H1 (cell line): ENCODE measurements around the gene JMJD8. TPM values are rescaled to one million over a fixed set of nuclear protein-coding genes. Genes with fewer than 3 reads are reported as not detected.

ENCODE experiments used
- CTBP2 ChIP-seq: IDR thresholded peaks from 2 replicates; pipeline ENCODE4 v1.7.0; 2011; ENCODE audit warnings: borderline replicate concordance, mild to moderate bottlenecking, moderate library complexity, mixed read lengths, low read length; ENCODE audit not compliant: insufficient read depth, insufficient read length
- CTCF ChIP-seq, 3 experiments: IDR thresholded peaks; 1 replicate in 2 of 3; 2 replicates in 1 of 3; pipeline versions ENCODE4 v1.5.1 to v1.6.1; 2011; ENCODE audit warnings: low read length in 3 of 3, mild to moderate bottlenecking in 3 of 3, inconsistent platforms in 2 of 3, low read depth in 1 of 3, moderate library complexity in 1 of 3; ENCODE audit not compliant: insufficient read depth in 1 of 3; ENCODE audit errors: control extremely low read depth in 1 of 3
- HDAC2 ChIP-seq, 2 experiments: fragments of 300-600 bp in 1 of 2; sonication (generic) in 1 of 2; IDR thresholded peaks; 2 replicates each; pipeline ENCODE4 v1.6.1; 2011 to 2012; ENCODE audit warnings: low read depth in 2 of 2, low read length in 2 of 2, mild to moderate bottlenecking in 2 of 2, moderate library complexity in 2 of 2, borderline replicate concordance in 1 of 2, inconsistent platforms in 1 of 2
- POU5F1 ChIP-seq: IDR thresholded peaks from 2 replicates; pipeline ENCODE4 v1.6.1; 2011; ENCODE audit warnings: low read depth, mild to moderate bottlenecking, low read length, moderate library complexity
- SAP30 ChIP-seq: fragments of 300-600 bp; sonication (generic); IDR thresholded peaks from 2 replicates; pipeline ENCODE4 v1.7.1; 2012; ENCODE audit warnings: low read length, moderate library complexity, mild to moderate bottlenecking, inconsistent platforms; ENCODE audit not compliant: insufficient read depth, insufficient replicate concordance
- polyA plus RNA-seq, 7 experiments: library from polyadenylated mRNA; depleted of rRNA in 3 of 7; stranded (reverse) in 5 of 7; unstranded in 2 of 7; fragments of >200 nt in 5 of 7; fragments of 200-250 nt in 2 of 7; gene quantifications; 1 replicate in 5 of 7; 2 replicates in 1 of 7; 4 replicates in 1 of 7; pipeline versions ENCODE4 v1.2.1 to v1.2.3, GENCODE V29; 2011 to 2013; ENCODE audit warnings: missing spikeins in 2 of 7, mixed read lengths in 2 of 7
- total RNA-seq: library from RNA; stranded (reverse); fragmentation: NEBNext Ultra II Directional; extraction: Animal tissue kit (Norgen Biotek cat#: 25700); gene quantifications from 2 replicates; pipeline ENCODE4 v1.2.1, GENCODE V29; 2021

JMJD8 gene
- total and polyA plus RNA-seq, 2 of the 8 experiments (the other 6 are each of a cell fraction or from before 2014, with no cell fraction given) = 46.4 to 87.4 TPM

DNA sequence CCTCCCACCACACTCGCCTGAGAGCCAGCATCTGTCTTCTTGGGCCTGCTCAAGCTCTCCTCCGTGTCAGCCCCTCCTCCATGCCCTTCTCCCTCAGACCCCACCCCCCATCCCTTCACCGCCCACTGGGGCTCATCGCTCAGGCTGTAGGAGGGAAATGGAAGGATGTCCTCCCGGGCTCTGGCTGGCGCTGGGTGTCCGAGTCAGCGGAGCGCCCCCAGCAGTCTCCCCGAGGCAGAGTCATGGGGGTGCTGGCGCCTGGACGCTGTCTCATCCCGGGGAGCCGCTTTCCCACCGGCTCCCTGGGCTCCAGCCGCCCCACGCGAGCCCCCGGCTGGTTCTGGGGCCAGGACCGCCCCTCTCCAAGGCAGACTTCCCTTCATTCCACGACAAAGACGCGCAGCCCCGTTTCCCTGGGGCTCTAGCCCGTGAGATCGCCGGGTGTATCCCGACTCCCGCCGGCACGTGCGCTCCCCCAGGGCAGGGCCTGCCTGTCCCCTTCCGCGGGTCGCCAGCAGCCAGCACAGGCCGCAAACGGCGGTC lies 36.4 kb upstream of the JMJD8 start (continued):
- TF ChIP-seq CTCF (IDR thresholded peaks at IDR 0.05; ENCODE audit: control extremely low read depth in 1 of 3, insufficient read depth in 1 of 3, low read depth in 1 of 3, low read length in 3 of 3) (peak in 2 of 3 experiments; percentile 14 to 15; a peak in 2 of 4 replicates), HDAC2 (IDR thresholded peaks at IDR 0.05; ENCODE audit: borderline replicate concordance in 1 of 2, low read depth in 2 of 2, low read length in 2 of 2) (0 out of 4 replicates have a peak, but pooled peaks of 1 of the 2 experiments have one; percentile 16), POU5F1 (no peak), CTBP2 (no peak), SAP30 (peak; percentile 16)
